A549 treated with CORT108297 at 1 μM for 4 hours (cell line): ENCODE results near the gene PACSIN1. TPM values are rescaled to one million over a fixed set of nuclear protein-coding genes. Genes with fewer than 3 reads are reported as not detected.

Source experiments
- total RNA-seq: library from RNA; stranded (reverse); fragments of 200-300 nt; extraction: Qiagen RNA extraction; gene quantifications from 5 replicates; pipeline ENCODE4 v1.2.3, GENCODE V29; 2022

The PACSIN1 gene, protein sequence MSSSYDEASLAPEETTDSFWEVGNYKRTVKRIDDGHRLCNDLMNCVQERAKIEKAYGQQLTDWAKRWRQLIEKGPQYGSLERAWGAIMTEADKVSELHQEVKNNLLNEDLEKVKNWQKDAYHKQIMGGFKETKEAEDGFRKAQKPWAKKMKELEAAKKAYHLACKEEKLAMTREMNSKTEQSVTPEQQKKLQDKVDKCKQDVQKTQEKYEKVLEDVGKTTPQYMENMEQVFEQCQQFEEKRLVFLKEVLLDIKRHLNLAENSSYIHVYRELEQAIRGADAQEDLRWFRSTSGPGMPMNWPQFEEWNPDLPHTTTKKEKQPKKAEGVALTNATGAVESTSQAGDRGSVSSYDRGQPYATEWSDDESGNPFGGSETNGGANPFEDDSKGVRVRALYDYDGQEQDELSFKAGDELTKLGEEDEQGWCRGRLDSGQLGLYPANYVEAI
- 0.01 to 0.08 TPM (median 0.06 TPM) in 5 replicates for total RNA-seq

DNA sequence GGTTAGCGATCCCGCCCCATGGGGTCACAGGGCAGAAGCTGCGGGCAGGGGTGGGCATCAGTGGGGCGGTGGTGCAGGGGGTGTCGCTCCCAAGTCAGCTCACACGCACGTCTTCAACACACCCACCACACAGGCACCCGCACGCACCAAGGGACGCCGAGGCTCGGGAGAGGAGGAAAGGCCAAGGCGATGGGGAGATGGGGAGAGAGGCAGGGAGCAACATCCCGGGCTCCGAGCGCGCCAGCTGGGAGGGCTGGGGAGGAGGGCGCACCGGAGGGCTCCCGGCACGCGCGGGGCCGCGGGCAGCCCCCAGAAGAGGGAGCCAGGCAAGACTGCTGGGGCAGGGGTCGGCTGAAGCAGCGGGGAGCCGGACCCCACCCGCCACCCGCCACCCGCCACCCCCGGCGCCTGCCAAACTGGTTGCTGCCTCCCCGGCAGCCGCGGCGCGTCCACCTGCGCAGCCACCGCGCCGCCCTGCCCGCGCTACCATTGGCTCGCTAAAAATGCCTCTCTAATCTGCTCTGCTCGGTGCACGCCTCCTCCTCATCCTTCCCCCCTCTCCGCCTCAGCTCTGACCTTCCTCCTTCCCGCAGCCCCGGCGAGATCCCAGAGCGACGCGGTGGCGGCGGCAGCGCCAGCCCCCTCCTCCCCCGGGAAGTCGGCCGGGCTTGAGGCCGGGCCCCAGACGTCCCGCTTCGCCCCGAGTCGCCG is at the start of gene PACSIN1:
Gene PACSIN1 (plus strand): TSS at position 546 of the 711 bp plus-strand sequence. CDS start 60,230 bp downstream, outside the sequence.

DNA sequence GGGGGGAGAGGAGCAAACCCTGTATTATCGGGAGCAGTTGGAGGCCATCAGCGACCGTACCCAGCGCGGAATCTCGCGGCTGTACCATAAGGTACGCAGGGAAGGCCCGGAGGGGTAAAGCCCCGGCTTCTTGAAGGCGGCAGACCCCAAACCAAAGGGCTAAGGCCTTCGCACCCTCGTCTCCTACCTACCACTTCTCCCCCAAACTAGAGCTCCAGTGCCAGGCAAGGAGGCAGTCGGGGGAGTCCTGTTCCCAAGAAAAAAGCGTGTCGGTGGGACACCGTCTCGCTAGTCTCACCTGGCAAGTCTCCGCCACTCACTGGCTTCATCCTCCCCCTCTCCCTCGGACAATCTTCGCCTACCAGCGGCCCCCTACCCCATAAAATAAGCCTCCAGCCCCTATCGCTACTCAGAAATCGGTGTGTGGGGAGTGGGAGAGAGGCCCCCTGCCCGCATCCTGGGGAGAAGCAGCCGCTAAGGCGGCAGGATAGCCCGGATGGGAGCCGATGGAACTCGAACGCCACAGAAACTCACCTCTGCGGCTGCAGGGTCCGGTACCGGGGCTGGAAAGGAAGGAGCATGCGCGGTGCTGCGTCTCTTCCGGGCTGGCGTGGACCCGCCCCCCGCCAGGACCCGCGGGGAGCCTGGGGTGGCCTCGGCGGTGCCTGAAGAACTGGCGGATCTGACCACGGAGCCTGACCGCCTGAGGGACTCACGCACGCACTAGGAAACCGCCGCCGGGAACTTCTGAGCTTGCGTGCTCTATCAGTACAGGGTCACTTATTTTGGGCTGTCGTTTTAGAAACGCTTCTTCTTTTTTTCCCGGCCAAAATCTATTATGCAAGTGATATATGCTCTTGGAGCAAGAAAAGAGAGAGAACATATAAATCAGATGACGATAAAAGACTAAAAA is 40.1 kb upstream of the PACSIN1 start, which contains the start of gene RPS10:
Gene RPS10 (minus strand): TSS at position 572 of the 913 bp plus-strand sequence. CDS start 848 bp downstream, outside the sequence.

DNA sequence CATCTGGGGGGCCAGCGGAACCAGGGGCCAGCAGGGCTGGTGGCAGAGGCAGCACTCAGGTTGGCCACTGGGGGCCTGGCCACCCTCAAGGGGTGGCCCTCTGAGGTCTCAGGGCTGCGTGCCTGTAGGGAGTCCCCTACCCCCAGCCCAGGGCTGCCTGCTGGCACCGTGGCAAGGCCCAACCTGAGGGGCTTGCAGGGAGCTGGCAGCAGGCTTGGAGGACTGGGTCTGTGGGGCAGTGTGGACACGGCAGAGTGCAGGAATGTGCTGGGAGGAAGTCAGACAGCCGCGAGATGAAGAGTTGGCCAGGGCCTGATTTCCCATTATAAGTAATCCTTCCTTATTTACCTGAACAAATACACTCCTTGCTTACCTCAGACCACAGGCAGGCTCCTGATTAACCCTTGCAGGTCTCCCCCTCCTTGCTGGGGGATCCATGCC is 90.2 kb downstream of the PACSIN1 start, which contains the start of gene SPDEF:
Gene SPDEF (minus strand): TSS at position 299 of the 441 bp plus-strand sequence. CDS start 11,874 bp downstream, outside the sequence.

Other genes with a start within 250 kb of the PACSIN1 start
- gene HMGA1, start 229.2 kb upstream of the PACSIN1 start, total RNA-seq = 471 to 693 TPM (median 648 TPM) in 5 replicates
- gene SMIM29, start 217.1 kb upstream of the PACSIN1 start, total RNA-seq = 20.9 to 34.7 TPM (median 31.4 TPM) in 5 replicates
- gene NUDT3, start 73.4 kb upstream of the PACSIN1 start, total RNA-seq = 5.3 to 8.3 TPM (median 5.6 TPM) in 5 replicates
- gene RPS10, start 40.0 kb upstream of the PACSIN1 start, total RNA-seq = 2,016 to 2,196 TPM (median 2,060 TPM) in 5 replicates
- gene SPDEF, start 90.3 kb downstream of the PACSIN1 start, total RNA-seq = 1.4 to 2.4 TPM (median 1.9 TPM) in 5 replicates
- gene ILRUN, start 230.7 kb downstream of the PACSIN1 start, total RNA-seq = 29.5 to 32.4 TPM (median 30.9 TPM) in 5 replicates